Immature natural killer cell (primary cell): ENCODE results near the gene EXOC3L2. TPM values are rescaled to one million over a fixed set of nuclear protein-coding genes. Genes with fewer than 3 reads are reported as not detected.

Source experiments
- DNase-seq, 3 donors: peaks; one replicate each; pipeline ENCODE4 v3.0.0; 2022; ENCODE audit warnings: mixed read lengths in 1 of 3
- H3K27ac Mint-ChIP-seq, 6 donors: one replicate each; pipeline ENCODE4 v1.8.0; 2020; ENCODE audit warnings: mixed read lengths in 6 of 6, mild to moderate bottlenecking in 5 of 6, inconsistent platforms in 4 of 6, moderate library complexity in 3 of 6
- H3K27me3 Mint-ChIP-seq, 3 donors: one replicate each; pipeline ENCODE4 v1.8.0; 2020 to 2021; ENCODE audit warnings: low read depth in 3 of 3, mild to moderate bottlenecking in 3 of 3, mixed read lengths in 3 of 3, moderate library complexity in 3 of 3, inconsistent platforms in 1 of 3
- H3K36me3 Mint-ChIP-seq, 3 donors: one replicate each; pipeline ENCODE4 v1.8.0; 2020; ENCODE audit warnings: mixed read lengths in 3 of 3, inconsistent platforms in 2 of 3, mild to moderate bottlenecking in 2 of 3
- H3K4me1 Mint-ChIP-seq, 2 donors: one replicate each; pipeline ENCODE4 v1.8.0; 2020; ENCODE audit warnings: inconsistent platforms in 2 of 2, mild to moderate bottlenecking in 2 of 2, mixed read lengths in 2 of 2, moderate library complexity in 1 of 2
- H3K4me3 Mint-ChIP-seq, 5 donors: one replicate each; pipeline ENCODE4 v1.8.0; 2020; ENCODE audit warnings: mild to moderate bottlenecking in 5 of 5, mixed read lengths in 5 of 5, inconsistent platforms in 3 of 5, moderate library complexity in 3 of 5
- H3K9me3 Mint-ChIP-seq, 6 donors: one replicate each; pipeline ENCODE4 v1.8.0; 2020; ENCODE audit warnings: mild to moderate bottlenecking in 6 of 6, mixed read lengths in 6 of 6, inconsistent platforms in 4 of 6, moderate library complexity in 3 of 6
- polyA plus RNA-seq, 3 donors: library from polyadenylated mRNA; unstranded; fragments of 300-500 nt; fragmentation: Illumina TruSeq; gene quantifications; one replicate each; pipeline ENCODE4 v1.2.3, GENCODE V29; 2021

Gene EXOC3L2
- polyA plus RNA-seq, 3 donors from 2014 or later, result not detected

DNA sequence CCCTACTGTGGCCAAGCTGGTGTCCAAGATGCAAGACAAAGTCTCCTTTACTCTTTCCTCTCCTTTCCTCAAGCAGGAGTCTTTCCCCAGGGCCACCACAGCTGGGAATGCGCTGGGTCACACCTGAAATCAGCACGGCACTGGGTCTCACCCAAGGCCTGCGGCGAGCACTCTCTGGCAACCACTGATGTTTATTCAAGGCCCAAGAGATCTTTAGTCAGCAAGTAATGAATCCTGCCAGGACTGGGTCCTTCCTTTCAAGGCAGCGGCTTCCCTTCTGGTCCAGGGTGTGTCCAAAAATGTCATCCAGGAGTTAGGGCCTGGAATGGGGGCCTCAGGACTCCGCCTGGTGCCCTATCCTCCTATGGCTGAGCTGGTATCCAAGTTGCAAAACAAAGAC is 42.6 kb downstream of the EXOC3L2 start:
- Mint-ChIP-seq H3K4me1 (no peaks in the 10 kb centered on the region), H3K27me3 (peaks cover 0 to 2% (median 0%) of the 10 kb centered on the region in 3 donors), H3K4me3 (no peak overlapping the region), H3K36me3 (no peaks in the 10 kb centered on the region), H3K27ac (no peak overlapping the region), H3K9me3 (no peaks in the 10 kb centered on the region)
- DNase-seq, result no peak

DNA sequence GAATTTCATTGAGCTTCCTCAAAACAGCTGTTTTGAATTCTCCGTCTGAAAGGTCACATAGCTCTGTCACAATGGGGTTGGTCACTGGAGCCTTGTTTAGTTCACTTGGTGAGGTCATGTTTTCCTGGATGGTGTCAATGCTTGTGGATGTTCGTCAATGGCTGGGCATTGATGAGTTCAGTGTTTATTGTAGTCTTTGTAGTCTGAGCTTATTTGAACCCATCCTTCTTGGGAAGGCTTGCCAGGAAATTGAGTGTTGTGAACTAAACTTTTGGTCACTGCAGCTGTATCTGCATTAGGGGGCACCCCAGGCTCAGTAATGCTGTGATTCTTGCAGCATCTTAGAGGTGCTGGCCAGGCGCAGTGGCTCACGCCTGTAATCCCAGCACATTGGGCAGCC is 44.6 kb downstream of the EXOC3L2 start:
- no peaks in the 10 kb centered on the region for H3K4me1 Mint-ChIP-seq
- H3K36me3 Mint-ChIP-seq, result no peaks in the 10 kb centered on the region
- peak overlapping the region in 1 of 6 donors; percentile 22 for H3K27ac Mint-ChIP-seq
- no peaks in the 10 kb centered on the region for H3K9me3 Mint-ChIP-seq
- H3K4me3 Mint-ChIP-seq, result no peak overlapping the region
- DNase-seq, result no peak
- no peaks in the 10 kb centered on the region for H3K27me3 Mint-ChIP-seq

DNA sequence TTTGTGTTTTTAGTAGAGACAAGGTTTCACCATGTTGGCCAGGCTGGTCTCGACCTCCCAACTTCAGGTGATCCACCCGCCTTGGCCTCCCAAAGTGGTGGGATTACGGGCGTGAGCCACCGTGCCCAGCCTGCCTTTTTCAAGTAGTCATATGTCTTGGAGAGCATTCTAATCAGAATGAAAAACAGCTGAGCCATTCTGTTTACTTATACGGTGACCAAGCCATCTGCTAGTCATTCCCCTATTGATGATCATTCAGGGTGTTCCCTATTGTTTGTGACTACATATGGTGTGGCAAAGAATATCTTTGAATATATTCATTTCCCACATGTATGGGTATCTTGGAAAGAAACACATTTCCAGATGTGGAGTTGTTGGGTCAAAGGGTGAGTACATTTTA is 49.4 kb downstream of the EXOC3L2 start:
- H3K27ac Mint-ChIP-seq, result no peak overlapping the region
- H3K9me3 Mint-ChIP-seq, result no peaks in the 10 kb centered on the region

DNA sequence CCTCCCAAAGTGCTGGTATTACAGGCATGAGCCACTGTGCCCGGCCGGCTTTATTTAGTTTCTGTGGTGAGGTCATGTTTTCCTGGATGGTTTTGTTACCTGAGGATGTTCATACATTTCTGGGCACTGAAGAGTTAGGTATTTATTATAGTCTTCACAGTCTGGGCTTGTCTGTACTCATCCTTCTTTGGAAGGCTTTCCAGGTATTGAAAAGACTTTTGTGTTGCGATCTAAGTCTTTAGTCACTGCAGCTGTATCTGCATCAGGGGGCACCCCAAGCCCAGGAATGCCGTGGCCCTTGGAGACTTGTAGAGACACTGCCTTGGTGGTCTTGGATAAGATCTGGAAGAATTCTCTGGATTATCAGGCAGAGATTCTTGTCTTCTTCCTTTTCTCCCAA is 53.8 kb downstream of the EXOC3L2 start:
- no peak for DNase-seq
- H3K27me3 Mint-ChIP-seq, result peaks cover 0 to 3% (median 0%) of the 10 kb centered on the region in 3 donors
- H3K36me3 Mint-ChIP-seq, result peaks cover 0 to 4% (median 0%) of the 10 kb centered on the region in 3 donors
- H3K4me3 Mint-ChIP-seq, result no peak overlapping the region
- H3K9me3 Mint-ChIP-seq, result no peaks in the 10 kb centered on the region
- peaks cover 0 to 3% of the 10 kb centered on the region in 2 donors for H3K4me1 Mint-ChIP-seq
- peak overlapping the region in 1 of 6 donors; percentile 49 for H3K27ac Mint-ChIP-seq

More for the DNA sequence above, 49.4 kb downstream of the EXOC3L2 start:
- DNase-seq, result no peak
- no peaks in the 10 kb centered on the region for H3K4me1 Mint-ChIP-seq
- peaks cover 0 to 4% (median 0%) of the 10 kb centered on the region in 3 donors for H3K36me3 Mint-ChIP-seq
- H3K4me3 Mint-ChIP-seq, result no peak overlapping the region
- H3K27me3 Mint-ChIP-seq, result no peaks in the 10 kb centered on the region

DNA sequence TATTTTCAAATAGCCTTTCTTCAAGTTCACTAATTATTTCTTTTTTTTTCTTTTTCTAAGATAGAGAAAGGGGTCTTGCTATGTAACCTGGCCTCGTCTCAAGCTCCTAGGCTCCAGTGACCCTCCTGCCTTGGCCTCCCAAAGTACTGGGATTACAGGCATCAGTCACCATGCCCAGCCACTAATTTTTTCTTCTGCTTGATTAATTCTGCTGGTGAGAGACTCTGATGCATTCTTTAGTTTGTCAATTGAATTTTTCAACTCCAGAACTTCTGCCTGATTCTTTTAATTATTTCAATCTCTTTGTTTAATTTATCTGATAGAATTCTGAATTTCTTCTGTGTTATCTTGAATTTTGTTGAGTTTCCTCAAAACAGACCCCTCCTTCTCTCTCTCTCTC is 55.2 kb downstream of the EXOC3L2 start:
- no peaks in the 10 kb centered on the region for H3K9me3 Mint-ChIP-seq
- peaks cover 5% of the 10 kb centered on the region in 2 donors for H3K4me1 Mint-ChIP-seq
- no peak overlapping the region for H3K4me3 Mint-ChIP-seq
- DNase-seq, result no peak
- peaks cover 0 to 3% (median 0%) of the 10 kb centered on the region in 3 donors for H3K27me3 Mint-ChIP-seq
- H3K36me3 Mint-ChIP-seq, result peaks cover 0 to 4% (median 0%) of the 10 kb centered on the region in 3 donors
- H3K27ac Mint-ChIP-seq, result no peak overlapping the region

DNA sequence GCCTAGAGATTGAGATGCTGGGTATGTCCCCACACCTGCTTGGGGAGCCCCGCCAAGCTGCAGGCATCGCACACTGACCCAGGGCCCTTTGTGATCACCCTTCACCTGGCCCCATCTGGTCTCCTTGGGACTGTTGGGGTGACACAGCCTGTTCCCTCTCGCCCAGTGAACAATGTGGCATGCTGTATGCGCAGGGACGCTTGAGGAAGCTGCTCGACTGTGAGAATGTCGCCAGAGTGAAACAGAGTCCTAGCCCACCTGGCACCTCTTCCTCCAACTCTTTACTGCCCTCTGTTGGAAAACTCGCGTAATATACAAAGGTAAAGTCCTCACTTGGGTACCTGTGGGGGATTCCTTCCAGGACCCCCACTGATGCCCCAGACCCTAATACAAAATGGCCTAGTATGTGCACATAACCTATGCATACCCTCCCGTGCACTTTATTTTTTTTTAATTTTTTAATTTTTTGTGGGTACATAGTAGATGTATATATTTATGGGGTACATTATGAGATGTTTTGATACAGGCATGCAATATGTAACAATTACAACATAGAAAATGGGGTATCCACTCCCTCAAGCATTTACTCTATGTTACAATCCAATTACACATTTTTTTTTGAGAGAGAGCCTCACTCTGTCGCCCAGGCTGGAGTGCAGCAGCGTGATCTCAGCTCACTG is 57.6 kb downstream of the EXOC3L2 start:
- Mint-ChIP-seq H3K4me3 (no peak overlapping the region), H3K27ac (no peak overlapping the region), H3K9me3 (no peaks in the 10 kb centered on the region), H3K27me3 (peaks cover 0 to 3% (median 0%) of the 10 kb centered on the region in 3 donors), H3K36me3 (no peaks in the 10 kb centered on the region), H3K4me1 (peaks cover 11 to 12% of the 10 kb centered on the region in 2 donors)
- peak; percentile 28 to 52 (median 50) for DNase-seq

DNA sequence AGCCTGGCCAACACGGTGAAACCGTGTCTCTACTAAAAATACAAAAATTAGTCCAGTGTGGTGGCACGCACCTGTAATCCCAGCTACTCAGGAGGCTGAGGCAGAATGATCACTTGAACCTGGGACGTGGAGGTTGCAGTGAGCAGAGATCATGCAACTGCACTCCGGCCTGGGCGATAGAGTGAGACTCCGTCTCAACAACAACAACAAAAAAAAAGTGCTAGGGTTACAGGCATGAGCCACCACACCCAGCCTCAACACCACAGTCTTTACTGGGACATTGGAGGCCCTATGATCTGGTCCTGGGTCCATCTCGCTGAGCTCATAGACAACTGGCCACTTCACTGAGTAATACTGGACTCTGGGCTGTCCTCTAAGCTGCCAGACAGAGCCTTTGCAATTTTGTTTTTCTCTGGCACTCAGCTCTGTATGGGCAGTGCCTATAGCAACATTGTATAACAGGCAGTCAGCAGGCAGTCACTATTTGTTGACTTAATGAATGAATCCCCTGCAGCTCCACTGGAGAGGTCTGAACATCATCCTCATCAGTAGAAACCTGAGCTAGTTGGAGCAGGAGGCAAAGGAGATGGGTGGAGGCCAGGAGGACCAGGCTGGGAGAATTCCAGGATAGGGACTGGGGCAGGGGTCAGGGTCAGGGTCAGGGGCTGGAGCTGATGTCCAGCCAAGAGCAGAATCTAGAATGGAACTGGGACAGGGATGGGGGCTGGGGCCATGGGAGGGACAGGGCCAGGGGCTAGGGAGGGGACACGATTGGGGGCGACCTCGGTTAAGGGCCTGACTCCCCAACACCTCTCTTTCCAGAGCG is 58.5 kb downstream of the EXOC3L2 start:
- Mint-ChIP-seq H3K27me3 (peaks cover 0 to 3% (median 0%) of the 10 kb centered on the region in 3 donors), H3K4me1 (peaks cover 14 to 17% of the 10 kb centered on the region in 2 donors), H3K36me3 (peaks cover 0 to 2% (median 0%) of the 10 kb centered on the region in 3 donors), H3K9me3 (no peaks in the 10 kb centered on the region), H3K4me3 (no peak overlapping the region), H3K27ac (no peak overlapping the region)
- DNase-seq, result no peak

DNA sequence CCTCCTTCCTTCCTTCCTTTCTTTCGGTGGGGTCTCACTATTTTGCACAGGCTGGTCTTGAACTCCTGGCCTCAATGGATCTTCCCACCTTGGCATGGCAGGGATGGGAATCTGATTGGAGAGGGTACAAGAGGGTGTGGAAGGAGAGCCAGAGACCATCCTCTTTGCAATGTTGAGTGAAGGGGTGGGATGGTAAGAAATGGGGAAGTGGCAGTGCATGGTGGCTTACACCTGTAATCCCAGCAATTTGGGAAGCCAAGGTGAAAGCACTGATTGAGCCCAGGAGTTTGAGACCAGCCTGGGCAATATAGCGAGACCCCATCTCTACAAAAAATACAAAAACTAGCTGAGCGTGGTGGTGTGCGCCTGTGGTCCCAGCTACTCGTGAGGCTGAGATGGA is 61.1 kb downstream of the EXOC3L2 start:
- Mint-ChIP-seq H3K27me3 (peaks cover 0 to 3% (median 1%) of the 10 kb centered on the region in 3 donors), H3K36me3 (peaks cover 4 to 10% (median 4%) of the 10 kb centered on the region in 3 donors), H3K9me3 (no peaks in the 10 kb centered on the region), H3K27ac (no peak overlapping the region), H3K4me1 (peaks cover 34 to 37% of the 10 kb centered on the region in 2 donors), H3K4me3 (no peak overlapping the region)
- no peak for DNase-seq

DNA sequence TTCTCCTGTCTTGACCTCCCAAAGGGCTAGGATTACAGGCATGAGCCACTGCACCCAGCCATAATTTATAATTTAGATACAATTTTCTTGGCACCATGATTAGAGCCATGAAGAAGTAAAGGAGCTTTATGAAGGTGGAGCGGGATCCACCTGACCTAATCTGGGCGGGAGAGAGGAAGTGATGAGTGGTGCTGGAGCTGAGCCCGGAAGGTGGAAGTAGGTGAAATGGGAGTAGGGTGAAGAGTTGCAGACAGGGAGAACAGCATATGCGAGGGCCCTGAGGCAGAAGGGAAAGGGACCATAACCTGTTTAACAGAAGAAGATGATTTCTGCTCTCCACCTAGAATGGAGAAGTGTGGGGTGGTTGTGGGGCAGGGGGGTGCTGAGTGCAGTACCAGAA is 62.4 kb downstream of the EXOC3L2 start:
- Mint-ChIP-seq H3K36me3 (peaks cover 4 to 10% (median 4%) of the 10 kb centered on the region in 3 donors), H3K27ac (peak overlapping the region in 1 of 6 donors; percentile 21), H3K4me1 (peaks cover 38 to 47% of the 10 kb centered on the region in 2 donors), H3K27me3 (peaks cover 3 to 10% (median 3%) of the 10 kb centered on the region in 3 donors), H3K4me3 (no peak overlapping the region), H3K9me3 (no peaks in the 10 kb centered on the region)
- no peak for DNase-seq

DNA sequence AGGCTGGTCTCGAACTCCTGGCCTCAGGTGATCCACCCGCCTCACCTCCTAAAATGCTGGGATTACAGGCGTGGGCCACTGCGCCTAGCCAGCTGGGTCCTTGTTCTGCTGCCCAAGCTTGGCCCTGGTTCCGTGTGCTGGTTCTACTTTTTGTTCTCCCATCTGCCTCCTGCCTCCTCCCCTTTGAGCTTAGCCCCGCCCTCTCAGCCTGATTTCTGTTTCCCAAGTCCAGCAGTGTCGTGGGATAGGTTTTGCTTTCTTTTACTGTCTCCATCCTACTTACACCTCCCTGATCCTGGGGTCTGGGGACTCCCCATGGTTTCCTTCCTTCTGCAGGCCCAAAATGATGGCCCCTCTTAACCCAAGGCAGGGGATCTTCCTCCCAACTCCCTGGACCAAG is 64.3 kb downstream of the EXOC3L2 start:
- H3K4me3 Mint-ChIP-seq, result peak overlapping the region; percentile 73 to 82 (median 75)
- H3K9me3 Mint-ChIP-seq, result no peaks in the 10 kb centered on the region
- H3K36me3 Mint-ChIP-seq, result peaks cover 4 to 10% (median 4%) of the 10 kb centered on the region in 3 donors
- peaks cover 43 to 52% of the 10 kb centered on the region in 2 donors for H3K4me1 Mint-ChIP-seq
- H3K27ac Mint-ChIP-seq, result peak overlapping the region; percentile 30 to 87 (median 64)
- peaks cover 3 to 8% (median 3%) of the 10 kb centered on the region in 3 donors for H3K27me3 Mint-ChIP-seq
- DNase-seq, result no peak

DNA sequence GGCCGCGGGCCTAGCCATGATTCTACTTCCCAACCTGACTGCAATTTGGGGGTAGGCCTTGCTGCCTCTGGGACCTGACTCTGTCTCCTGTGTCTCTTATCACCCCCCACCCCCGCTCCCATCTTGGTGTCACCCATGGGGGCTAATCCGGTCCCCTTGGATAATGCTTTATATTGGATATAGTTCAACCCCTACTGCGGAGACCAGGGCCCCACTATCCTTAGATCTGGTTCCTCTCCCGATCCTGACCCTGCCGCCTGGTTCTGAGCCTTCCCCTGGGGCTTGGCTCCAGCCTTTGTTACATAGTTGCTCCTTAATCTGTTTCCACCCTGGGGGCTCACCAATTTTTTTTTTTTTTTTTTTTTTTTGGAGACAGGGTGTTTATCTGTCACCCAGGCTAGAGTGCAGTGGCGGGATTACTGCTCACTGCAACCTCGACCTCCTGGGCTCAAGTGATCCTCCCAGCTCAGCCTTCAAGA is 65.3 kb downstream of the EXOC3L2 start:
- peaks cover 46% of the 10 kb centered on the region in 2 donors for H3K4me1 Mint-ChIP-seq
- no peaks in the 10 kb centered on the region for H3K9me3 Mint-ChIP-seq
- H3K27me3 Mint-ChIP-seq, result peaks cover 3 to 8% (median 6%) of the 10 kb centered on the region in 3 donors
- peaks cover 4 to 14% (median 4%) of the 10 kb centered on the region in 3 donors for H3K36me3 Mint-ChIP-seq
- peak overlapping the region in 5 of 6 donors; percentile 59 to 79 (median 74) for H3K27ac Mint-ChIP-seq
- H3K4me3 Mint-ChIP-seq, result peak overlapping the region; percentile 73 to 80 (median 75)
- DNase-seq, result no peak

DNA sequence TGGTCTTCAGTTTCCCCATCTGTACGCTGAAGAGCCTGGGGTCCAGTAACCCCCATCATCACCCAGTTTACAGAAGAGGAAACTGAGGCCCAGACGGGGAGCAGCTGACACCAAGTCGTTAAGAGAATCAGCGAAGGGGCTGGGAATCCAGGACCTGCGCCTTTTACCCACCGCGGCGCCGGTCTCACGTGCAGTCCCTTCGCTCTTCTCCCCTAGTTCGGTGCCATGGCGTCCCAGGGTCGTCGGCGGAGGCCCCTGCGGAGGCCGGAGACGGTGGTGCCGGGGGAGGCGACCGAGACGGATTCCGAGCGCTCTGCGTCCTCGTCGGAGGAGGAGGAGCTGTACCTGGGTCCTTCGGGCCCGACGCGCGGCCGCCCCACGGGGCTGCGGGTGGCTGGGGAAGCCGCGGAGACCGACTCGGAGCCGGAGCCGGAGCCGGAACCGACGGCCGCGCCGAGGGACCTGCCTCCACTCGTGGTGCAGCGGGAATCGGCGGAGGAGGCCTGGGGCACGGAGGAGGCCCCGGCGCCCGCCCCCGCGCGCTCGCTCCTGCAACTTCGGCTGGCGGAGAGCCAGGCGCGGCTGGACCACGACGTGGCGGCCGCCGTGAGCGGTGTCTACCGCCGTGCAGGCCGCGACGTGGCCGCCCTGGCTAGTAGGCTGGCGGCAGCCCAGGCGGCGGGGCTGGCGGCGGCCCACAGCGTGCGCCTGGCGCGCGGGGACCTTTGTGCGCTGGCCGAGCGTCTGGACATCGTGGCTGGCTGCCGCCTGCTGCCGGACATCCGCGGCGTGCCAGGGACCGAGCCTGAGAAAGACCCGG is 65.9 kb downstream of the EXOC3L2 start:
- peaks cover 4 to 14% (median 4%) of the 10 kb centered on the region in 3 donors for H3K36me3 Mint-ChIP-seq
- peak overlapping the region; percentile 91 to 98 (median 94) for H3K27ac Mint-ChIP-seq
- H3K4me3 Mint-ChIP-seq, result peak overlapping the region; percentile 89 to 92 (median 91)

More for the DNA sequence above, 65.9 kb downstream of the EXOC3L2 start:
- H3K27me3 Mint-ChIP-seq, result peaks cover 3 to 8% (median 6%) of the 10 kb centered on the region in 3 donors
- peaks cover 44 to 45% of the 10 kb centered on the region in 2 donors for H3K4me1 Mint-ChIP-seq
- peak; percentile 40 to 55 (median 55) for DNase-seq
- no peaks in the 10 kb centered on the region for H3K9me3 Mint-ChIP-seq
